Activated B cell treated with CpG ODN at 0.5 μM for 24 hours (primary cell): Measurements from ENCODE around the gene PIKFYVE. TPM values are rescaled to one million over a fixed set of nuclear protein-coding genes. Genes with fewer than 3 reads are reported as not detected.

Experiments
- ATAC-seq: fragments of 200-7000 bp; cut with Tn5 transposase; one replicate; pipeline ENCODE4 v1.10.0; 2021; ENCODE audit warnings: low read depth, mild to moderate bottlenecking, moderate library complexity
- CTCF ChIA-PET: fragments of 350-600 bp; sonication (Branson Sonifier 250); formaldehyde crosslinking; loops from one replicate; lab custom pipeline; 2021; ENCODE audit warnings: antibody characterized with exemption; lab: Charles Lee
- POLR2A ChIA-PET: fragments of 350-600 bp; sonication (Branson Sonifier 250); formaldehyde crosslinking; loops from one replicate; lab custom pipeline; 2021; ENCODE audit warnings: antibody characterized with exemption; lab: Charles Lee
- DNase-seq: peaks from one replicate; pipeline ENCODE4 v3.0.0; 2022
- H3K27ac Mint-ChIP-seq: one replicate; pipeline ENCODE4 v1.8.0; 2020; ENCODE audit warnings: mixed read lengths
- H3K27me3 Mint-ChIP-seq: one replicate; pipeline ENCODE4 v1.8.0; 2021; ENCODE audit warnings: mixed read lengths
- H3K36me3 Mint-ChIP-seq: one replicate; pipeline ENCODE4 v1.8.0; 2021; ENCODE audit warnings: low read depth, mixed read lengths
- H3K4me1 Mint-ChIP-seq: one replicate; pipeline ENCODE4 v1.8.0; 2021; ENCODE audit warnings: mixed read lengths
- H3K4me3 Mint-ChIP-seq: one replicate; pipeline ENCODE4 v1.8.0; 2020; ENCODE audit warnings: mild to moderate bottlenecking, mixed read lengths
- H3K9me3 Mint-ChIP-seq: one replicate; pipeline ENCODE4 v1.8.0; 2020; ENCODE audit warnings: mixed read lengths
- CTCF ChIP-seq: fragments of 200-600 bp; IDR thresholded peaks from one replicate; pipeline ENCODE4 v1.8.0; 2022; ENCODE audit warnings: antibody characterized with exemption, mild to moderate bottlenecking
- intact Hi-C: fragments of 100-400 bp; cut with micrococcal nuclease; formaldehyde crosslinking; loops from one replicate; pipeline ENCODE4 v1.15.1; 2024
- total RNA-seq: library from RNA; stranded (reverse); gene quantifications from 2 replicates; pipeline ENCODE4 v1.2.3, GENCODE V29; 2022

The PIKFYVE gene
- total RNA-seq, 1 donor from 2014 or later, result 106 TPM

- H3K36me3 Mint-ChIP-seq, result peaks cover 86% of the 10 kb centered on the region
- H3K27ac Mint-ChIP-seq, result peak overlapping the region; percentile 60
- ChIA-PET CTCF (interaction anchor here (0.9 to 1.3 kb wide), 4 partner anchors 20 to 33 kb away, joined by 3 read pairs; no protein-coding TSS in a partner anchor), POLR2A (interaction anchor here (1.5 to 1.9 kb wide), 2 partner anchors 15 to 40 kb away, joined by 3 to 7 read pairs; partner anchors contain the start of gene PIKFYVE)
- no peak for TF ChIP-seq CTCF
- DNase-seq, result no peak
- no peaks in the 10 kb centered on the region for H3K27me3 Mint-ChIP-seq
- peaks cover 32% of the 10 kb centered on the region for H3K4me1 Mint-ChIP-seq
- peaks cover 3% of the 10 kb centered on the region for H3K9me3 Mint-ChIP-seq
- peak; percentile 62 for ATAC-seq
- intact Hi-C loops, result no loop called here
- no peak overlapping the region for H3K4me3 Mint-ChIP-seq
Observed at GRCh38 chr2:208280933-208281332, 14.9 kb downstream of the PIKFYVE start.

GRCh38 chr2:208285853-208286252 lies 19.8 kb downstream of the PIKFYVE start:
- CTCF ChIA-PET, result interaction anchor here (1.7 kb wide), 1 partner anchor 17 kb away, joined by 6 read pairs; no protein-coding TSS in a partner anchor
- peaks cover 78% of the 10 kb centered on the region for H3K36me3 Mint-ChIP-seq
- POLR2A ChIA-PET, result no interaction called here

GRCh38 chr2:208294482-208295024 lies 28.5 kb downstream of the PIKFYVE start:
- H3K9me3 Mint-ChIP-seq, result peaks cover 1% of the 10 kb centered on the region
- DNase-seq (no peak), ATAC-seq (peak; percentile 85)
- peak overlapping the region; percentile 52 for H3K4me3 Mint-ChIP-seq
- no peaks in the 10 kb centered on the region for H3K27me3 Mint-ChIP-seq
- H3K36me3 Mint-ChIP-seq, result peaks cover 78% of the 10 kb centered on the region
- ChIA-PET POLR2A (interaction anchor here (0.7 to 2.0 kb wide), 7 partner anchors 17 to 29 kb away, joined by 3 to 14 read pairs (median 4); partner anchors contain the start of gene PIKFYVE), CTCF (no interaction called here)
- H3K4me1 Mint-ChIP-seq, result peaks cover 65% of the 10 kb centered on the region
- intact Hi-C loops, result loop anchor here (1.0 kb wide), 3 partner anchors 17 to 40 kb away; partner anchors contain the start of gene PIKFYVE
- peak overlapping the region; percentile 90 for H3K27ac Mint-ChIP-seq
- no peak for TF ChIP-seq CTCF

More at GRCh38 chr2:208285853-208286252, 19.8 kb downstream of the PIKFYVE start:
- Mint-ChIP-seq H3K9me3 (no peaks in the 10 kb centered on the region), H3K4me3 (no peak overlapping the region), H3K27ac (peak overlapping the region; percentile 64), H3K27me3 (no peaks in the 10 kb centered on the region), H3K4me1 (peaks cover 20% of the 10 kb centered on the region)
- DNase-seq, result no peak
- ATAC-seq, result no peak
- intact Hi-C loops, result loop anchor here (2.0 kb wide), 1 partner anchor 13 kb away; no protein-coding TSS in a partner anchor
- TF ChIP-seq CTCF, result no peak

GRCh38 chr2:208295834-208296233 lies 29.8 kb downstream of the PIKFYVE start:
- DNase-seq (no peak), ATAC-seq (no peak)
- TF ChIP-seq CTCF, result no peak
- Mint-ChIP-seq H3K27me3 (no peaks in the 10 kb centered on the region), H3K9me3 (peaks cover 1% of the 10 kb centered on the region), H3K36me3 (peaks cover 79% of the 10 kb centered on the region), H3K4me1 (peaks cover 65% of the 10 kb centered on the region), H3K4me3 (peak overlapping the region; percentile 55), H3K27ac (peak overlapping the region; percentile 90)
- intact Hi-C loops, result loop anchor here (1.0 kb wide), 1 partner anchor 42 kb away; no protein-coding TSS in a partner anchor
- ChIA-PET CTCF (interaction anchor here (1.0 kb wide), 1 partner anchor 43 kb away, joined by 3 read pairs; no protein-coding TSS in a partner anchor), POLR2A (interaction anchor here (2.0 kb wide), 1 partner anchor 16 kb away, joined by 14 read pairs; no protein-coding TSS in a partner anchor)

- TF ChIP-seq CTCF, result no peak
- intact Hi-C loops, result no loop called here
- Mint-ChIP-seq H3K4me1 (peaks cover 60% of the 10 kb centered on the region), H3K9me3 (no peaks in the 10 kb centered on the region), H3K27me3 (no peaks in the 10 kb centered on the region), H3K36me3 (peaks cover 78% of the 10 kb centered on the region), H3K27ac (peak overlapping the region; percentile 13), H3K4me3 (no peak overlapping the region)
- DNase-seq (no peak), ATAC-seq (no peak)
- ChIA-PET CTCF (interaction anchor here (0.9 kb wide), 1 partner anchor 42 kb away, joined by 3 read pairs; no protein-coding TSS in a partner anchor), POLR2A (no interaction called here)
Observed at GRCh38 chr2:208296610-208297009, 30.6 kb downstream of the PIKFYVE start.
